ENCODE measurements around the gene FGFR3. TPM values are rescaled to one million over a fixed set of nuclear protein-coding genes. Genes with fewer than 3 reads are reported as not detected.

Gene FGFR3
- total and polyA plus RNA-seq, 9 of the 15 experiments (the other 6 are each of a cell fraction or from before 2014, with no cell fraction given): 1.2 to 60.4 (median 12.7) TPM

DNA sequence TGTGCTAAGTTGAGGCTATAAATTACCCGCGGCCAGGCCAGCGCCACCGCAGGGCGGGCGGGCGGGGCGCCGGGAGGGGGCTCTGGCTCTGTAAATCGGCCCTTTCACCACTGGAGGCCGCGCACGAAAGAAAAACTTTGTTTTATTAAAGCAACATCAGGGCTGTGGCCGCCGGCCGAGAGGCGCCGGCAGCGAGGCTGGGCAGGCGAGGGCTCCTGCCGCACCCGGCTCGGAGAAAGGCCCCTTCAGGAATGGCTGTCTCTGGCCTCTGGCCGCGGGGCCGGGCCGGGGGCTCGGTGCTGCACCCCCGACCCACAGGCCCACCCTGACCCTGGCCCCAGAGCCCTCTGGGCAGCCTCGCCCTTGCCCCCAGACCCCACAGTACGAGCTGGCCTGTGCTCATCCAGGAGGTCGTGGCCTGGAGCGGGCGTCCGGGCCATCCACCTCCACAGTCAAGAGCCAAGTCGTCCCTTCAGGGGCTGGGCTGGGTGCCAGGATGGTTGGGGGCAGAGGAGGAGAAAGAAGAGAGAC, 29.5 kb upstream of the FGFR3 start (continued):
- TF ChIP-seq, protein P1, sequence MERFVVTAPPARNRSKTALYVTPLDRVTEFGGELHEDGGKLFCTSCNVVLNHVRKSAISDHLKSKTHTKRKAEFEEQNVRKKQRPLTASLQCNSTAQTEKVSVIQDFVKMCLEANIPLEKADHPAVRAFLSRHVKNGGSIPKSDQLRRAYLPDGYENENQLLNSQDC (CRISPR knock-in tag; IDR thresholded peaks at IDR 0.05): no peak
- TF ChIP-seq, protein P2, sequence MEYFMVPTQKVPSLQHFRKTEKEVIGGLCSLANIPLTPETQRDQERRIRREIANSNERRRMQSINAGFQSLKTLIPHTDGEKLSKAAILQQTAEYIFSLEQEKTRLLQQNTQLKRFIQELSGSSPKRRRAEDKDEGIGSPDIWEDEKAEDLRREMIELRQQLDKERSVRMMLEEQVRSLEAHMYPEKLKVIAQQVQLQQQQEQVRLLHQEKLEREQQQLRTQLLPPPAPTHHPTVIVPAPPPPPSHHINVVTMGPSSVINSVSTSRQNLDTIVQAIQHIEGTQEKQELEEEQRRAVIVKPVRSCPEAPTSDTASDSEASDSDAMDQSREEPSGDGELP (CRISPR knock-in tag; IDR thresholded peaks at IDR 0.05; ENCODE audit: borderline replicate concordance): 0 out of 2 replicates have a peak, but pooled peaks have one; percentile 22
- TF ChIP-seq YY1 (IDR thresholded peaks at IDR 0.05; ENCODE audit: borderline replicate concordance in 1 of 3, control insufficient read depth in 1 of 3, extremely low read depth in 1 of 3, insufficient read depth in 3 of 3, insufficient read length in 1 of 3, insufficient replicate concordance in 2 of 3, low read depth in 1 of 3, low read length in 2 of 3) (peak in 1 of 3 experiments; percentile 15), ZNF165 (CRISPR knock-in tag; IDR thresholded peaks at IDR 0.05; ENCODE audit: borderline replicate concordance) (no peak), ZFX (CRISPR knock-in tag; IDR thresholded peaks at IDR 0.05) (0 out of 2 replicates have a peak, but pooled peaks have one; percentile 10), NFIC (IDR thresholded peaks at IDR 0.05) (peak; percentile 41; the same call in 1 of the 2 replicates), FOXJ3 (CRISPR knock-in tag; IDR thresholded peaks at IDR 0.05) (no peak), MAZ (CRISPR knock-in tag; conservative IDR thresholded peaks at IDR 0.05 in 1 of 2, IDR thresholded peaks at IDR 0.05 in 1 of 2) (0 out of 4 replicates have a peak, but pooled peaks of 1 of the 2 experiments have one; percentile 34), RHOXF2B (CRISPR knock-in tag; conservative IDR thresholded peaks at IDR 0.05) (no peak), GABPB1 (CRISPR knock-in tag; IDR thresholded peaks at IDR 0.05) (0 out of 2 replicates have a peak, but pooled peaks have one; percentile 16), ELF1 (tag; IDR thresholded peaks at IDR 0.05) (no peak), ETV6 (IDR thresholded peaks at IDR 0.05; ENCODE audit: borderline replicate concordance in 1 of 2, low read depth in 2 of 2, low read length in 1 of 2) (no peak), ETV6 (CRISPR knock-in tag; IDR thresholded peaks at IDR 0.05; ENCODE audit: borderline replicate concordance) (no peak), ZNF12 (CRISPR knock-in tag; IDR thresholded peaks at IDR 0.05) (no peak), SRSF1 (IDR thresholded peaks at IDR 0.05; ENCODE audit: low read depth, low read length) (no peak), SIX5 (IDR thresholded peaks at IDR 0.05; ENCODE audit: borderline replicate concordance in 1 of 2, insufficient read depth in 1 of 2, low read depth in 1 of 2, low read length in 2 of 2) (no peak), CREBBP (IDR thresholded peaks at IDR 0.05; ENCODE audit: low read depth, low read length) (no peak), E2F4 (CRISPR knock-in tag; IDR thresholded peaks at IDR 0.05; ENCODE audit: low read depth) (0 out of 2 replicates have a peak, but pooled peaks have one; percentile 38), CBX1 (IDR thresholded peaks at IDR 0.05; ENCODE audit: low read depth) (no peak), SREBF1 (IDR thresholded peaks at IDR 0.05; ENCODE audit: borderline replicate concordance, low read depth, low read length) (no peak)
